ENCODE results near the gene CCDC97.

CCDC97 gene

DNA sequence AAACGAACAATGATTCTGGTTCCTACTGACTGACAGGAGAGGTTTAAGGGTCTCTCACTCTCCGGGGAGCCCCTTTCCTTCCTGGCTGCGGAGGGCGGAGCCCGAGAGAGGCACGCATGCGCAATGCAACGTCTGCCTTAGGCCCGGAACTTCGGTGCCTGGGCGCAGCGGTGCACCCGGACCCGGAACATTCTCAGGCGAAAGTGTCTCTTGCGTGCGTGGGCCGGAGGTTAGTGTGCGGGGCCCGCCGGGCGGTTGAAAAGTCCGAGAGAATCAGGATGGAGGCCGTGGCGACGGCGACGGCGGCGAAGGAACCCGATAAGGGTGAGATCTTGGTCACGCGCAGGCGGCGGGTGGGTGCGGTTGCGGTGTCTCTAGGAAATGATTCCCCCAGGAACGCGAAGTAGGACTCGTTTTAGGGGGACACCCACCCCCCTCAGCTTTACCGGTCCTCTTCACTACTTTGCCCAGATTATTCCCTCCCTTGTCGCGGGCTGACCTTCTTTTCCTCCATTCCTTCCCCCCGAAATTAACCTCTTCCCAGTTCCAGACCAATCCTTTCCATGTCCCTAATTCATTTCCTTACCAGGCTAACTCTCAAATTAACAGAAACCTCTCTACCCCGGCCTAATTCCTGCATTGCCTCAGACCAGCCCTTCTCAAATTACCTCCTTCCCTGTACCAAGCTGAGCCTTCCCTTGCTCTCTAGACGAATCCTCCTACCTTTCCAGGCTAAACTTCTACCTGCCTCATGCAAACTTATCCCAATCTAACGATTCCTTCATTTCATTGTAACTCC lies at the start of gene CCDC97:
TSS of gene CCDC97 (plus strand) at position 140 of the 799 bp plus-strand sequence. CDS start at position 279, 139 bp downstream.
- Mint-ChIP-seq H3K4me3 (peak within 1 kb of the TSS; percentile 97), H3K36me3 (peaks cover 12% of the 10 kb centered on the region), H3K4me1 (peaks cover 75% of the 10 kb centered on the region), H3K27me3 (no peaks in the 10 kb centered on the region), H3K27ac (peak within 1 kb of the TSS; percentile 96), H3K9me3 (no peaks in the 10 kb centered on the region)

DNA sequence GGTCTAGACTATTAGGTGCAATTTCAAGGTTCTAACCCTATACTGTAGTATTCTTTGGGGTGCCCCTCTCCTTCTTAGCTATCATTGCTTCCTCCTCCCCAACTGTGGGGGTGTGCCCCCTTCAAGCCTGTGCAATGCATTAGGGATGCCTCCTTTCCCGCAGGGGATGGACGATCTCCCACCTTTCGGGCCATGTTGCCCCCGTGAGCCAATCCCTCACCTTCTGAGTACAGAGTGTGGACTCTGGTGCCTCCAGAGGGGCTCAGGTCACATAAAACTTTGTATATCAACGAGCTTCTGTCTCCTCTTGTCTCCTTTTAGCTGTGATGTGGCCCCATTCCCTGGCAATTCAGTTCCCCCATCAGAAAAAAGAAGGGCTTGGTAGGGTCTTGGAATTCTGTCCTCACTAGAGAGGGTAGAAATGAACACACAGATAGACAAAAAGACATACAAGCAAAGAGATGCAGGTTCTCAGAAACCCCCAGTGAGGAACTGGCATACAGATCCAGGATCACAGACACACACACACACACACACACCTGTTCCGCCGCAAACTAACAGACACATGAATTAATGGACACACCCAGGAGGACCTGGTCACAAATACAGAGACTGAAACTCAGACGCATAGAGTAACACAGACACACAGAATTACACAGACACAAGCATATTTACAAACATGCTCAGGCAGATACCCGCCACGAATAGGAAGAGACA lies 48.3 kb upstream of the CCDC97 start:
- Mint-ChIP-seq H3K27me3 (no peaks in the 10 kb centered on the region), H3K36me3 (peaks cover 2% of the 10 kb centered on the region), H3K4me3 (peak overlapping the region; percentile 95), H3K4me1 (peaks cover 29% of the 10 kb centered on the region), H3K9me3 (no peaks in the 10 kb centered on the region), H3K27ac (peak overlapping the region; percentile 99)

DNA sequence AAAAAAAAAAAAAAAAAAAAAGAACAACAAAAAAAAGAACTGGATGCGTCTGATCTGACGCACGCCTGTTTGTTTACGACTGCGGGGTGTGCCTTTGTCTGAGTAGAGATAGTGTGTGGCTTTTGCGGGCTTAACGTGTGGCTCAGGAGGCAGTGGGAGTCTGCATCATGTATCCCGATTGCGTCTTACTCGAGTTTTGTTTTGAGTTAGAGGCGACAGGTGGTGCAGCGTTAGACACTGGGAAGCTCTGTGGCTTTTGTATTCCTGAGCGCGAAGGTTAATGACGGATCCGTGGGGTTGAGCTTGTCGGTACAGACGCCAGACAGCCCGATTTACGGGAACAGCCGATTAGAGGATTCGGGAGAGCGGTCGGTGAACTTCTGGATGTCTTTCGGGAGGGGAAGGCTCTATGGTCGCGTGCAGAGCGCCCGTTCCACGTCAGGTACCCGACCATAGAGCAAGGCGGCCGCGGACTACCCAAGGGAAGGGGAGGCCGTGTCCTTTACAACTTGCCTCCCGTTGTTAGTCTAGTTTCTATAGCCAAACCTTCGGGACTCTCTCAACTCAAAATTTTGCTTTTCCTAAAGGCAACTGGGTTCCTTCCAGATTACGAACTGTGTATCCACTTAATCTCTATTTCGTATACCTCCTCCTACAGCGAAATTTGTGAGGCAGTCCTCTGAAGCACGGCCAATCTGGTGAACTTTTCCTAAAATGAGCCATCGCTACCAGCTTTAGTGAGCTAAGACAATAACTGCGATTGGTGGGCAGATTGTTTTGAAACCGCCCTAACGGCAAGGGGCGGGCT lies 46.7 kb upstream of the CCDC97 start:
- Mint-ChIP-seq H3K4me1 (peaks cover 44% of the 10 kb centered on the region), H3K27ac (peak overlapping the region; percentile 99), H3K36me3 (peaks cover 4% of the 10 kb centered on the region)

DNA sequence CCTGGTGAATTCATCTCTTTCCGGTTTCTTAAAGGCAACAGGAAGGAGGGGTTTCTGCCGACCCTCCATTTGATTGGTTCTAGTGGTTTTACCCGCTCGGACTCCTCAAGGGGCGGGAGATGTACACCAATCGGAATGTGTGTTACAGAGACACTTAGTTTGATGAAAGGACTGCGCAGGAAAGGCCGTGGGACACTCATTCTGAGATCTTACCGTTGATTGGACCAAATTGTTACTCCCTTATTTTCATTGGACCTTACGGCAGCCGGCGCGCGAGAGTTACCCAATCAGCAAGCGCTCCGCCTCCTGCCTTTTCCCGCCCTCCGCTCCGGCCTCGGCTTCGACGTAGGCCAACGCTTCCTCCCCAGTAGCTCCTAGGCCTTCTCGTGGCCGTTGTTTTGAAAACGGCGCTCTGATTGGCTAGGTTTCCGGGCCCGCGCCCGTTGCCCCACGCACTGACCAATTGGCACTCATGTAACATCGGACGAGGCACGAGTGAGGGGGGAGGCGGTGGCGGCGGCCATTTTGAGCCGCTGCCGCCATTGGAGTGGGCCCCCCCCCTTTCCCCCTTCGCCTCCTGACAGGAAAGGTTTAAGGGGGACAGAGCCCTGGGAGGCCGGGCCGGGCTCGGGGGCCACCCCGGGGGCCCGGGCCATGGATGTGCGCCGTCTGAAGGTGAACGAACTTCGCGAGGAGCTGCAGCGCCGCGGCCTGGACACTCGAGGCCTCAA lies 46.0 kb upstream of the CCDC97 start, which contains the start of gene HNRNPUL1:
TSS of gene HNRNPUL1 (plus strand) at position 523 of the 731 bp plus-strand sequence. CDS start at position 655, 132 bp downstream.
- Mint-ChIP-seq H3K9me3 (no peaks in the 10 kb centered on the region), H3K4me3 (peak within 1 kb of the TSS; percentile 95), H3K27ac (peak within 1 kb of the TSS; percentile 99), H3K36me3 (peaks cover 4% of the 10 kb centered on the region), H3K4me1 (peaks cover 44% of the 10 kb centered on the region), H3K27me3 (no peaks in the 10 kb centered on the region)

More for the DNA sequence above, 46.7 kb upstream of the CCDC97 start:
- H3K4me3 Mint-ChIP-seq, result peak overlapping the region; percentile 95
- H3K27me3 Mint-ChIP-seq, result no peaks in the 10 kb centered on the region
- H3K9me3 Mint-ChIP-seq, result no peaks in the 10 kb centered on the region

DNA sequence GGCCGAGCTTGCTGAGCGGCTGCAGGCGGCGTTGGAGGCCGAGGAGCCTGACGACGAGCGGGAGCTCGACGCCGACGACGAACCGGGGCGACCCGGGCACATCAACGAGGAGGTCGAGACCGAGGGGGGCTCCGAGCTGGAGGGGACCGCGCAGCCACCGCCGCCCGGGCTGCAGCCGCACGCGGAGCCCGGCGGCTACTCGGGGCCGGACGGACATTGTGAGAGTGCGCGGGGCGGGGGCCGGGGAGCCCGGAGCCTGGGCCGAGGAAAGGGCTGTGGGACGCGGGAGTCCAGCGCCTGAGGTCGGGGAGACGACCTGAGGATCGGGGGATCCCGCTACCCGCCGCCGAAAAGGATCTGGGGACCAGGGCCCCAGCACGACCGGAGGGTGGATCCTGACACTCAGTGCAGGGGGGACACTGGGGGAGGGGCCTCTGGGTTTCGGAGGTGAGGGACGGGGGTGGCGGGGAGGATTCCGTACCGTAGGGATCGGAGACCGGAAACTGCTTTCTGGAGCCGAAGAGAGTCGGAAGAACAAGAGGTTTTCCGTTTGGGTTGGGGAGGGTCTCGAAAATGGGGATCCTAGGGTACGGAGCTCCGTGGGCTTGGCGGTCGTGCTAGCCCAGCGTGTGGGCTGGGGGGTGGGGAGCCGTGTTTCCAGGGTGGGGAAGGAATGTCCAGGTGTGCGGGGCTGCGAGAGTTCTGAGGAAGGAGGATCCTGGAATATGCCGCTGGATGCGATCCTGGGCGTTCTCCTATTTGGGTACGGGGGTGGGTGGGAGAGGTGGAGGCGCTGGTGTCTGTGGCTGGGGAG lies 45.2 kb upstream of the CCDC97 start:
- peak overlapping the region; percentile 99 for H3K27ac Mint-ChIP-seq
- H3K4me1 Mint-ChIP-seq, result peaks cover 44% of the 10 kb centered on the region
- H3K4me3 Mint-ChIP-seq, result peak overlapping the region; percentile 95
- peaks cover 4% of the 10 kb centered on the region for H3K36me3 Mint-ChIP-seq
- no peaks in the 10 kb centered on the region for H3K27me3 Mint-ChIP-seq
- no peaks in the 10 kb centered on the region for H3K9me3 Mint-ChIP-seq

DNA sequence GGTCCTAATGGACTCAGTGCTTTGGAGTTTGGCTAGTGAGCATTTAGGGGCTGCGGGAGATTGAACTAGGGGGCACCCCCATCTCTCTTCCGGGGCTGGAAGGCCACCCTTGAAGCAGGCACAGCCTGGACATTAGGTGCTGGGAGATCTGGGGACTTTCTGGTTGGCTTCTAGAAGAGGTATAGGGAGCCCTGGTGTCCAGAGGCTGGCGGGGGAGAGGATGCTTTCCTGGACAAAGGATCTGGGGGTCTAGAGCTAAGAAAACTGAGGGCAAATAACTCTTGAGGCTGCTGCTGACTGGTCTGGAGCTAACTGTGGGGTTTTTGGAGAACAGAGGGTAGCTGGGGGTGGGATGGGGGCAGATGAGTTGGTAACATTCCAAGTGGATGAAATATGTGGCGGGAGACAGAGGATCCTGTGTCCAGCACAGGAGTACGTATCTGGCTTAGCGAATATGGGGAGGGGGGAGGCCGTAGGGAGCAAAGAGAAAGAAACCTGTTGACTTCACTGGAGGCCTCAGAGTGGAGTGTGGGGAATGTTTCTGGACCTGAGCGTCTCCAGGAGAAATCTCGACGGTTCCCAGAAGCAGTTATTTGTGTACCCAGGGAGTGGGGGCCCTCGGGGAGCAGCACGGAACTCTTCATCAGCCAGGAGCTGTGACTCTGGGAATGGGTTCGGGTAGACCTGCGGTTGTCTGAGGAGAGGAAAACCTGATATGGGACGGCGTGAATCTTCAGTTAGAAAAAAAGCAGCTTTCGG lies 44.4 kb upstream of the CCDC97 start:
- Mint-ChIP-seq H3K4me3 (peak overlapping the region; percentile 95), H3K36me3 (peaks cover 4% of the 10 kb centered on the region), H3K27me3 (no peaks in the 10 kb centered on the region), H3K9me3 (no peaks in the 10 kb centered on the region), H3K4me1 (peaks cover 44% of the 10 kb centered on the region), H3K27ac (peak overlapping the region; percentile 98)

DNA sequence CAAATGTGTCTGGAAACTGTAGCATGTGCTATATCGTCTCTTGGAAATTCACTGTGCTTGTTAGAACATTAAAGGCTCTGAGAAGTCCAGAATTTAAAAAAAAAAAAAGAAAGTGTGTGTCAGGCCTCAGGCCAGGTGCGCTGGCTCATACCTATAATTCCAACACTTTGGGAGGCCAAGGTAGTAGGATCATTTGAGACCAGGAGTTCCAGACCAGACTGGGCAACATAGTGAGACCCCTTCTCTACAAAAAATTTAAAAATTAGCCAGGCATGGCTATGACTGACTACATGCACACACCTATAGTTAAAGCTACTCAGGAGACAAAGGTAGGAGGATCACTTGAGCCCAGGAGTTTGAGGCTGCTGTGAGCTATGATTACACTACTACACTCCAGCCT lies 40.9 kb upstream of the CCDC97 start:
- Mint-ChIP-seq H3K27ac (no peak overlapping the region), H3K36me3 (peaks cover 11% of the 10 kb centered on the region), H3K4me3 (no peak overlapping the region), H3K4me1 (peaks cover 29% of the 10 kb centered on the region), H3K27me3 (no peaks in the 10 kb centered on the region), H3K9me3 (no peaks in the 10 kb centered on the region)

DNA sequence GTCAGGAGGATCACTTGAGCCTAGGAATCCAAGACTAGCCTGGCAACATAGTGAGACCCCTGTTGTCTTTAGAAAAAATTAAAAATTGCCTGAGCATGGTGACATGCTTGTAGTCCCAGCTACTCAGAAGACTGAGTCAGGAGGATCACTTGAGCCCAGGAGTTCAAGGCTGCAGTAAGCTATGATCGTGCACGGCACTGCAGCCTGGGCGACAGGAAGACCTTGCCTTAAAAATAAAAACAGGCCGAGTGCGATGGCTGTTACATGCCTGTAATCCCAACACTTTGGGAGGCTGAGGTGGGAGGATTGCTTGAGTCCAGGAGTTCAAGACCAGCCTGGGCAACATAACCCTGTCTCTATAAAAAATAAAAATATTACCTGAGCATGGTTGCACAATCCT lies 40.4 kb upstream of the CCDC97 start:
- H3K9me3 Mint-ChIP-seq, result no peaks in the 10 kb centered on the region
- H3K4me1 Mint-ChIP-seq, result peaks cover 29% of the 10 kb centered on the region
- peaks cover 11% of the 10 kb centered on the region for H3K36me3 Mint-ChIP-seq
- no peak overlapping the region for H3K27ac Mint-ChIP-seq
- no peaks in the 10 kb centered on the region for H3K27me3 Mint-ChIP-seq
- no peak overlapping the region for H3K4me3 Mint-ChIP-seq

DNA sequence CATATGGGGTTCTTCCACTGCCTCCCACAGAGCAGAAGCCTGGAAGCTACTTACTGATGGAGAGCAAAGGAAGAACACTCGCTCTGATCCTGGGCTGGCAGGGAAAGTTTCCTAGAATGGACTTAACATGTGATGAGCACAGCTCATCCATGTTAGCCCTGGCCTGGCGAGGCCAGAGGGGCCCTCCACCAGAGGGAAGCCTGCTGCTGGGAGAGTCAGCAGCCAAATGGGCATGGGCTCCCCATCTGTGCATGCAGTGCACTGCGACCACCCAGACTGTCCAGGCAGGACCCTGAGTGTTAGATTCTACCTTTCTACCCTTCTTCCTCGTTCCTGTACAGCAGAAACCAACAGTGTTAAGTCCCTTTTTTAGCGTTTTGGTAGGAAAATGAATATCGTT lies 36.9 kb upstream of the CCDC97 start:
- peaks cover 15% of the 10 kb centered on the region for H3K36me3 Mint-ChIP-seq
- no peaks in the 10 kb centered on the region for H3K9me3 Mint-ChIP-seq
- H3K4me3 Mint-ChIP-seq, result no peak overlapping the region
- no peaks in the 10 kb centered on the region for H3K27me3 Mint-ChIP-seq
- H3K27ac Mint-ChIP-seq, result no peak overlapping the region
- peaks cover under 1% of the 10 kb centered on the region for H3K4me1 Mint-ChIP-seq

DNA sequence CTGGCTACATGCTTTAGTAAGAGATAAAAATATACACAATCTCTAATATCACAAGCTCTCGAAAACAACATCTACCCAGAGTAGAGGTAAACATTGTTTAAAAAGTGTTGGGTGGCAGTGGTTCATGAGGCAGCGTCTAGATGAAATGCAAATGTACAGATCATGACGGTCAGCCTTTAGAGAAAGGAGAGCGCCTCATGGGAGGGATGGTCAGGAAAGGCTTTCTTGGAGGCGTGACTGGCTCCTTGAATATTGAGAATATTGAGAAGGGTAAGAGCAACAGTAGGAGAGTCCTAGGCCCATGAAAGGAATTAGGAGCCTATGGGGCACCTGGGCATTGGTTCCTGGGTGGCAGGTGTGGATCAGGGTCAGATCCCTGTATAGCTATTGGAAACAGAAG lies 35.2 kb upstream of the CCDC97 start:
- Mint-ChIP-seq H3K27ac (peak overlapping the region; percentile 30), H3K36me3 (peaks cover 16% of the 10 kb centered on the region), H3K27me3 (no peaks in the 10 kb centered on the region), H3K4me1 (no peaks in the 10 kb centered on the region), H3K4me3 (no peak overlapping the region), H3K9me3 (no peaks in the 10 kb centered on the region)

DNA sequence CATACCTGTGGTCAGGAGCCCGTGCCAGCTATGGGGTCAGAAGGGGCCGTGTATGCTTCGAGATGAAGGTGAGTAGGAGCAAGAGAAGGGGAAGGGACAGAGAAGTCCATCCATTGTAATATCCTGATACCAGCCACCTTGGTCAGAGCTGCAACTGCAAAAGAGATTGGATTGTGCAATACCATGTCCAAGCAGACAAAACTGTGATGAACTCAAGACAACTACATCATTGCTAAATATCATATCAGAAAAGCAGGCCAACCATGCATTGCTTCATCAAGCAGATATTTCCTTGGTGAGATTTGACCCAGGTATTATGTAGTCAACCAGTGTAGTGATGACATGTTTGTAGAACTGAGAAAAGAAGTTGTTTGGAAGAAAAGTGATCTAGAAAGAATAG lies 33.7 kb upstream of the CCDC97 start:
- Mint-ChIP-seq H3K9me3 (no peaks in the 10 kb centered on the region), H3K4me3 (no peak overlapping the region), H3K4me1 (no peaks in the 10 kb centered on the region), H3K27ac (no peak overlapping the region), H3K36me3 (peaks cover 17% of the 10 kb centered on the region), H3K27me3 (no peaks in the 10 kb centered on the region)

DNA sequence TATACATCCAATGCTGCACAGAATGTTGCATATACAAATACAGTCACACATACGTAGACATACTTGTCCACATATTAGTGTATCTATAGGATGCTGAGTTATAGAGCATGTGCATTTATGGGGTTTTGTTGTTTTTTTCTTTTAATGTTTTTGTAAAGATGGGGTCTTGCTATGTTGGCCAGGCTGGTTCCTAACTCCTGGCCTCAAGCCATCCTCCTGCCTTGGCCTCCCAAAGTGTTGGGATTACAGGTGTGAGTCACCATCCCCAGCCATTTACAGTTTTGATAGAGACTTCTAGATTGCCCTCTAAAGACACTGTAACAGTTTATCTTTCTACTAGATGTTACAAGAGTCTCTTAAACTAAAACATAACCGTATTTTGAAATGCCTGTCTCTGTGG lies 31.5 kb upstream of the CCDC97 start:
- Mint-ChIP-seq H3K9me3 (no peaks in the 10 kb centered on the region), H3K36me3 (peaks cover 14% of the 10 kb centered on the region), H3K27me3 (no peaks in the 10 kb centered on the region), H3K27ac (no peak overlapping the region), H3K4me1 (no peaks in the 10 kb centered on the region), H3K4me3 (no peak overlapping the region)

DNA sequence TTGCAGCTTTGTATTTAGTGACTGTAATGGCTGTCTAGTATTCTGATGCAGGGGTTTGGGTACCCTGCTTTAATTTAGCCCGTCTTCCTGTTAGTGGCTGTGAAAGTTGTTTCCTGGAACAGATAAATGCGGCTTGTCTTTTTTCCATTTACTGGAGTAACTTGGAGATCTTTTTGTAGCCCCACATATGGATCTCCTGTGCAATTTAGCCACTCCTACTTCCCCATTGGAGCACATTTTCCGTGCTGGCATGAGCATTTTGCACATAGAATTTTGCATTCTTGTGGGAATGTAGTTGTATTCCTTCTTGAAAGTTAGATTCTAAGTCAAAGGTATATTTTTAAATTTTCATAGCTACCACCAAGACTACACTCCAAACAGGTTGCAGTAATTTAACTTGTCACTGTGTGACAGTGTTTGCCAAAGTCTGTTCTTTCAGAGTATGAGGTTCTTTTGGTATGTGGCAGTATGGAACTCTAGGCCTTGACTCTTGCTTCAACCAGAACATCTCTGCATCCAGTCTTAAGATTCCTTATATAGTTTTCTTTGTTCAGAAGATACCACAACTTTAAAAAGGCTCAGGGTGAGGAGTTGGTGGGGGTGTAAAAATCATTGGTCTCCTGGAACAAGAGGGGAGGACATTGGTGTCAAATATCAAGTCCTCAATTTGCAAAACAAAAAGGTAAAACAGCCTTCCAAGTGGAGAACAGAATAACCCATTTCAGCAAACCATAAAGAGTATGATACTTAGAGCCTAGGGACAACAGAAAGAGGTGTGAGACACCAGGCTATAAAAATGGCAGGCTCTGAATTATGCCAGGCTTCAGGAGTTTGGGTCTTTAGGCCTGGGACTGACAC lies 21.1 kb upstream of the CCDC97 start:
- no peaks in the 10 kb centered on the region for H3K27me3 Mint-ChIP-seq
- no peak overlapping the region for H3K4me3 Mint-ChIP-seq
- no peaks in the 10 kb centered on the region for H3K9me3 Mint-ChIP-seq
- no peak overlapping the region for H3K27ac Mint-ChIP-seq
- H3K4me1 Mint-ChIP-seq, result peaks cover 8% of the 10 kb centered on the region
- peaks cover 7% of the 10 kb centered on the region for H3K36me3 Mint-ChIP-seq
